Spleen (tissue), 11 donors: Measurements from ENCODE around the gene ATAD1. TPM values are rescaled to one million over a fixed set of nuclear protein-coding genes. Genes with fewer than 3 reads are reported as not detected.
A peak's percentile ranks its signal among the peaks of the same experiment; 100 is the strongest.

Experiments
- DNase-seq: peaks from one replicate; pipeline ENCODE4 v3.0.0-alpha.2; 2020
- H3K27ac ChIP-seq, 8 donors: fragments of 200-600 bp; sonication (generic) in 7 of 8; 1 replicate in 4 of 8; 2 replicates in 4 of 8; pipeline versions ENCODE4 v1.5.0 to v1.8.0; 2016 to 2021; ENCODE audit warnings: inconsistent platforms in 4 of 8, mild to moderate bottlenecking in 4 of 8, moderate library complexity in 1 of 8
- H3K27me3 ChIP-seq, 7 donors: fragments of 200-600 bp; sonication (generic) in 6 of 7; replicated peaks in 1 of 7; 1 replicate in 4 of 7; 2 replicates in 3 of 7; pipeline versions ENCODE4 v1.5.0 to v1.8.0; 2016 to 2021; ENCODE audit warnings: inconsistent platforms in 3 of 7, mild to moderate bottlenecking in 1 of 7
- H3K36me3 ChIP-seq, 6 donors: fragments of 200-600 bp; sonication (generic) in 5 of 6; 1 replicate in 4 of 6; 2 replicates in 2 of 6; pipeline versions ENCODE4 v1.5.0 to v1.8.0; 2016 to 2021; ENCODE audit warnings: inconsistent platforms in 2 of 6
- H3K4me1 ChIP-seq, 6 donors: fragments of 200-600 bp; sonication (generic) in 5 of 6; 1 replicate in 3 of 6; 2 replicates in 3 of 6; pipeline versions ENCODE4 v1.5.0 to v1.8.0; 2016 to 2021; ENCODE audit warnings: inconsistent platforms in 3 of 6
- H3K4me3 ChIP-seq, 8 donors: fragments of 200-600 bp; sonication (generic) in 7 of 8; 1 replicate in 4 of 8; 2 replicates in 4 of 8; pipeline versions ENCODE4 v1.5.0 to v1.8.0; 2016 to 2021; ENCODE audit warnings: inconsistent platforms in 4 of 8, mild to moderate bottlenecking in 4 of 8, moderate library complexity in 2 of 8
- H3K9me3 ChIP-seq, 8 donors: fragments of 200-600 bp; sonication (generic) in 7 of 8; 1 replicate in 4 of 8; 2 replicates in 4 of 8; pipeline versions ENCODE4 v1.5.0 to v1.8.0; 2016 to 2021; ENCODE audit warnings: inconsistent platforms in 4 of 8
- POLR2A ChIP-seq, 3 donors: fragments of 450-650 bp; IDR thresholded peaks; one replicate each; pipeline ENCODE4 v1.5.1; 2017; ENCODE audit warnings: antibody characterized with exemption in 3 of 3, mild to moderate bottlenecking in 1 of 3
- POLR2AphosphoS5 ChIP-seq, 3 donors: sonication (generic); formaldehyde crosslinking; IDR thresholded peaks; one replicate each; pipeline ENCODE4 v1.5.1; 2017; ENCODE audit warnings: antibody characterized with exemption in 3 of 3
- WGBS, 5 donors: extraction: QIAGEN DNeasy Blood & Tissue Kit in 3 of 5; methylation state at CpG; one replicate each; pipeline versions ENCODE4 v1.1.5 to v1.1.7; 2013 to 2018; 5-methylcytosine and 5-hydroxymethylcytosine counted together
- intact Hi-C: fragments of 100-400 bp; cut with DNase I; formaldehyde crosslinking; loops from one replicate; pipeline ENCODE4 v1.15.0; 2023; ENCODE audit warnings: low total_unique reads
- polyA plus RNA-seq, 3 donors: library from polyadenylated mRNA; stranded (reverse); fragments of 200-250 nt; gene quantifications; one replicate each; pipeline ENCODE4 v1.2.1, GENCODE V29; 2013
- total RNA-seq, 7 donors: library from RNA; depleted of rRNA in 3 of 7; stranded (reverse); fragments of >200 nt in 3 of 7; fragmentation: NEBNext Ultra II Directional in 4 of 7; extraction: Animal tissue kit (Norgen Biotek cat#: 25700) in 4 of 7; gene quantifications; one replicate each; pipeline versions ENCODE4 v1.1.0 to v1.2.1, GENCODE V29; 2016 to 2021
- TF ChIP-seq, protein P1 (sequence below), 11 experiments: fragments of 200-600 bp in 7 of 11; fragments of 450-650 bp in 4 of 11; sonication (generic) in 4 of 11; IDR thresholded peaks in 8 of 11; conservative IDR thresholded peaks in 3 of 11; 1 replicate in 7 of 11; 2 replicates in 4 of 11; pipeline versions ENCODE4 v1.4.0 to v1.8.0; 2016 to 2021; ENCODE audit warnings: antibody characterized with exemption in 11 of 11, inconsistent platforms in 4 of 11, mild to moderate bottlenecking in 1 of 11
- donor health status: healthy with polysubstance abuse.
- donor health status: DM: no; HTN: no; CAD: no; lungs with moderate emphysema.
- donor health status: DM: no; HTN: no; CAD: no.
- donor health status: Bipolar disorder and iron deficiency.
- donor health status: healthy.
- donor health status: DM: no; HTN: no; CAD: no.
- donor health status: DM: yes; HTN: yes; CAD: no.

The ATAD1 gene
- total and polyA plus RNA-seq, 10 donors, result 8.7 to 49.4 (median 32.3) TPM

- 16 to 21% (median 19%) methylated on average over 29 of the region's 29 CpGs for WGBS, 5 donors
- intact Hi-C loops, result no loop called here
Observed at GRCh38 chr10:87818505-87819288, 671 bp upstream of the ATAD1 start.

DNA sequence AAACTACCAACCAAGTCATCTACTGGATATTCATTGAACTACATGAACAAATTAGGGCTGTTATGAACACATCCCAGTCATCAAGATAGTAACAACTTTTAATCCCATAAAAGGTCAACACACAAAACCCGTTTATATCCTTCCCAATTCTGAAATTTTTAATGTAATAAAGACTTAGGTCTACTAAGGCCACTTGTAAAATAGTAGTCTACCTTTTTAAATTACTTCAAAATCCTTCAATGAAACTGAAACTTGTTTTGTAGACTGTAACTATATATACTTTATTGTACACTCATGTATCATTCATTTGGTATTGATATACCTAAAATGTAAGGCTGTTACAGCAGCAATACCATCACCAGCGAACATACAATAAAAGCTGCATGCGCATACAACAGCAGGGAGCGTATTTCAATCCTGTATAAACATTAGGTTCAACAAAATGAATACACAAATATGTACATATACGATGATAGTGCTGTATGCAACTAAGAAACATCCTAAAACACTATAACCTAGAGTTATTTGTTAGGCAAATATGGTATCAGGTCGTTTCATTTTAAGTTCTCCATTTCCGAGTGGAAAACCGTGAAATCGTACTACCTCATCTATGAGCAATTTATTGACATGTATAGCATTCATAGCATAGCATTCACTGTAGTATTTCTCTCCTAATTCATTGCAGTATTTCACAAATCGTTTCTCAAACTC is 973 bp downstream of the ATAD1 start:
- Histone ChIP-seq H3K27ac (peak overlapping the region; percentile 77 to 94 (median 89)), H3K27me3 (no peaks in the 10 kb centered on the region), H3K9me3 (no peaks in the 10 kb centered on the region), H3K4me1 (peaks cover 15 to 53% (median 41%) of the 10 kb centered on the region in 6 donors), H3K36me3 (peaks cover 0 to 23% (median 13%) of the 10 kb centered on the region in 6 donors), H3K4me3 (peak overlapping the region; percentile 54 to 92 (median 76))
- DNase-seq, result no peak
- 19 to 23% (median 20%) methylated on average over 10 of the region's 10 CpGs for WGBS, 5 donors
- TF ChIP-seq POLR2AphosphoS5 (IDR thresholded peaks at IDR 0.05), result no peak
- no peak for TF ChIP-seq POLR2A (IDR thresholded peaks at IDR 0.05)
- TF ChIP-seq, protein P1, sequence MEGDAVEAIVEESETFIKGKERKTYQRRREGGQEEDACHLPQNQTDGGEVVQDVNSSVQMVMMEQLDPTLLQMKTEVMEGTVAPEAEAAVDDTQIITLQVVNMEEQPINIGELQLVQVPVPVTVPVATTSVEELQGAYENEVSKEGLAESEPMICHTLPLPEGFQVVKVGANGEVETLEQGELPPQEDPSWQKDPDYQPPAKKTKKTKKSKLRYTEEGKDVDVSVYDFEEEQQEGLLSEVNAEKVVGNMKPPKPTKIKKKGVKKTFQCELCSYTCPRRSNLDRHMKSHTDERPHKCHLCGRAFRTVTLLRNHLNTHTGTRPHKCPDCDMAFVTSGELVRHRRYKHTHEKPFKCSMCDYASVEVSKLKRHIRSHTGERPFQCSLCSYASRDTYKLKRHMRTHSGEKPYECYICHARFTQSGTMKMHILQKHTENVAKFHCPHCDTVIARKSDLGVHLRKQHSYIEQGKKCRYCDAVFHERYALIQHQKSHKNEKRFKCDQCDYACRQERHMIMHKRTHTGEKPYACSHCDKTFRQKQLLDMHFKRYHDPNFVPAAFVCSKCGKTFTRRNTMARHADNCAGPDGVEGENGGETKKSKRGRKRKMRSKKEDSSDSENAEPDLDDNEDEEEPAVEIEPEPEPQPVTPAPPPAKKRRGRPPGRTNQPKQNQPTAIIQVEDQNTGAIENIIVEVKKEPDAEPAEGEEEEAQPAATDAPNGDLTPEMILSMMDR (IDR thresholded peaks at IDR 0.05 in 8 of 11, conservative IDR thresholded peaks at IDR 0.05 in 3 of 11), result no peak
- intact Hi-C loops, result no loop called here

More at GRCh38 chr10:87818505-87819288, 671 bp upstream of the ATAD1 start:
- Histone ChIP-seq H3K9me3 (no peaks in the 10 kb centered on the region), H3K4me1 (peaks cover 15 to 52% (median 41%) of the 10 kb centered on the region in 6 donors), H3K36me3 (peaks cover 0 to 7% (median 3%) of the 10 kb centered on the region in 6 donors), H3K4me3 (peak overlapping the region; percentile 54 to 92 (median 76)), H3K27me3 (no peaks in the 10 kb centered on the region), H3K27ac (peak overlapping the region; percentile 77 to 94 (median 89))
- peak; percentile 73 for DNase-seq
- TF ChIP-seq, protein P1 (IDR thresholded peaks at IDR 0.05 in 8 of 11, conservative IDR thresholded peaks at IDR 0.05 in 3 of 11), result no peak
- TF ChIP-seq POLR2A (IDR thresholded peaks at IDR 0.05), result no peak
- TF ChIP-seq POLR2AphosphoS5 (IDR thresholded peaks at IDR 0.05), result peak in 1 of 3 donors; percentile 14

DNA sequence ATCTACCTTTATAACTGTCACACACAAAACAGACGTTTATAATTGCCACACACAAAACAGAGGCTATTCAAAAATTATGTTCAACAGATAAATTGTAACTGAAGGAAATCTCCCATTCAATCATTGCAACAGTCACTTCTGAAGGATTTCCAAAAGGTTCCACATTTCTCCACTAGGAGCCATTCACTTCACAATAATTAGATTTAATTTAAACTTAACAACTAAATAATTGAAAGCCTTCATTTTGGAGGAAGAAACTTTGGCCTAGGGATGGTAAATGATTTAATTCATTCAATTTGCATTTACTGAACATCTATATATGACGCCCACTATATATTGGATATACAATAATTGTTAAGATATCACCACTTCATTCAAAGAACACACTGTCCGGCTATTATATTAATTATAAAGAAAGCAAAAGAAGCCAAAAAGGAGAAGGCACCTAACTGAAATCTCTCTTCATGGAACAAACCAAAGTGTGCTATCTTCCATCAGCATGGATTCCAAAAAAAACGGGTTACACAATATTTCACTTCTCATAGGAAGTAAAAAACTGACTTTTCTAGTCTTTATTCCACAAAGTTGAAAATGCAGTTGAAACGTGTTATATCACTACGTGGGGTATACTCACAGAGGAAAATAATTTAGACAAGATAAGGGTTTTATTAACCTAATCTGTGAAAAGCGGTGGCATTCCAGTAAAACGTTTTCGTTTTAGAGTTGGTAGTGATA is 1.7 kb downstream of the ATAD1 start:
- H3K9me3 ChIP-seq, result no peaks in the 10 kb centered on the region
- H3K27me3 ChIP-seq, result no peaks in the 10 kb centered on the region
- H3K4me3 ChIP-seq, result peak overlapping the region in 4 of 8 donors; percentile 74 to 92 (median 86)
- no peak for TF ChIP-seq POLR2AphosphoS5 (IDR thresholded peaks at IDR 0.05)
- TF ChIP-seq, protein P1 (IDR thresholded peaks at IDR 0.05 in 8 of 11, conservative IDR thresholded peaks at IDR 0.05 in 3 of 11), result no peak
- TF ChIP-seq POLR2A (IDR thresholded peaks at IDR 0.05), result no peak
- intact Hi-C loops, result no loop called here
- DNase-seq, result no peak
- H3K36me3 ChIP-seq, result peaks cover 0 to 30% (median 16%) of the 10 kb centered on the region in 6 donors
- peaks cover 15 to 53% (median 41%) of the 10 kb centered on the region in 6 donors for H3K4me1 ChIP-seq
- 63 to 72% (median 64%) methylated on average over 9 of the region's 9 CpGs for WGBS, 5 donors
- H3K27ac ChIP-seq, result peak overlapping the region in 2 of 8 donors; percentile 86 to 94
